ENCODE data around the gene C12orf75. TPM values are rescaled to one million over a fixed set of nuclear protein-coding genes. Genes with fewer than 3 reads are reported as not detected.
A peak's percentile ranks its signal among the peaks of the same experiment; 100 is the strongest.
"Not testable (repeated sequence)": the region's sequence is repeated elsewhere in the genome, so short reads cannot be mapped to it uniquely, and the experiment has no call there.

C12orf75 gene
- polyA plus RNA-seq, 3 donors = 51.2 to 94.3 (median 87.7) TPM

- not testable (repeated sequence) for DNase-seq
These were observed 25.9 kb upstream of the C12orf75 start for GRCh38 chr12:105304626-105305025.

GRCh38 chr12:105307601-105308314 lies 22.7 kb upstream of the C12orf75 start:
- not testable (repeated sequence) for DNase-seq

- not testable (repeated sequence) for DNase-seq
These were observed 21.7 kb upstream of the C12orf75 start for GRCh38 chr12:105308839-105309238.

GRCh38 chr12:105309384-105309783 lies 21.1 kb upstream of the C12orf75 start:
- not testable (repeated sequence) for DNase-seq

DNA sequence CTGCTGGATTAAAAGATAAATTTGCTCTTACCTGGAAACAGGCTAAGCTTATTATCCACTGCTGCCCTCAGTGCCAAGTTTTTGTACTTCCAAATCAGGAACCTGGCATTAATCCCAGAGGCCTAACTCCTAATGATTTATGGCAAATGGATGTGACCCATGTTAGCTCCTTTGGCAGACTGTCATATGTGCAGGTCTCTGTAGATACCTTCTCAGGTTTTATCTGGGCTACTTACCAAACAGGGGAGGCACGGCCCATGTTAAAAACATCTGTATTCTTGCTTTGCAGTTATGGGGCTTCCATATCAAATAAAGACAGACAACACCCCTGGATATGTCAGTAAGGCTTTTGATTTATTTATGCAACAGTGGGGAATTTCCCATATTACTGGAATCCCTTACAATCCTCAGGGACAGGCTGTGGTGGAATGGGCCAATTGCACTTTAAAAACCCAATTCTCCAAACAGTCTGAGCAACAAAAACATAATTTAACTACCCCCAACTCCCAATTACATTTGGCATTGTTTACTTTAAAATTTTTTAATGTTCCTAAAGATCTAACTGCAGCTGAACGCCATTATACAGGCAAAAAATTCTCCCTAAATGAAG lies 19.9 kb upstream of the C12orf75 start:
- DNase-seq = not testable (repeated sequence)

GRCh38 chr12:105311936-105312335 lies 18.6 kb upstream of the C12orf75 start:
- DNase-seq = not testable (repeated sequence)

GRCh38 chr12:105313755-105314154 lies 16.7 kb upstream of the C12orf75 start:
- DNase-seq = not testable (repeated sequence)

GRCh38 chr12:105315130-105315529 lies 15.4 kb upstream of the C12orf75 start:
- DNase-seq = no peak

- no peak for DNase-seq
These were observed 14.8 kb upstream of the C12orf75 start for GRCh38 chr12:105315726-105316125.

DNA sequence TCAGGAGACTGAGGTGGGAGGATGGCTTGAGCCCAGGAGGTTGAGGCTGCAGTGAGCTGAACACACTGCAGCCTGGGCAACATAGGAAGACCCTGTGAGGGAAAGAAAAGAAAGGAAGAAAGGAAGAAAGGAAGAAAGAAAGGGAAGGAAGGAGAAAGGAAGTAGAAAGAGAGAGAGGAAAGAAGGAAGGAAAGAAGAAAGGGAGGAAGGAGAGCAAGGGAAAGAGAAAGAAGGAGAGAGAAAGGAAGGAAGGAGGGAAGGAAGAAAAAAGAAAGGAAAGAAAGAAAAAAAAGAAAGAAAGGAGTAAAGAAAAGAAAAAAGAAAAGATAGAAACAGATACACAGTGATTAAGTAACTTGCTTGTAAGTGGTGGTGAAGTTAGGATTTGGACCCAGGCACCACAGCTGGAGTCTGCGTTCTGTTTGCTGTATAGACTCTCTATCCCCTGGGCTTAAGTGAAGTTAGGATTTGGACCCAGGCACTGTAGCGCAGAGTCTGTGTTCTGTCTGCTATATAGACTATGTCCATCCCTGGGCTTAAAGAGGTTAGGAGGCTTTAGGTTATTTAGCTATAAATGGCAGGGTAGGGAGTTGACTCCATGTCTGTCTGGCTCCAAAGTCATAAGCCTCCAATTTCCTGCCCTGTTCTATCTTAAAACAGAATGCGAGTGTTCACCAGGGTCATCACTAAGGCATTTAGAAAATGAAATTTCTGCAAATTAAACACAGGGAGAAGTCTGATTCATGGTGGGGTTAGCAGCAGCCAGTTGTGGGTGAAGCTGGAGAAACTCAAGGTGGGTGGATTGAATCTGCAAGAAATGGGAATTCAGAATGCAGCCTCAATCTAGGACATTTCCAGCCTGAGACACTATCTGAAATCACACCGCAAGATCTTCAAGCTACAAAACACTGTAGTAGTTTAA lies 13.3 kb upstream of the C12orf75 start:
- no peak for DNase-seq

DNA sequence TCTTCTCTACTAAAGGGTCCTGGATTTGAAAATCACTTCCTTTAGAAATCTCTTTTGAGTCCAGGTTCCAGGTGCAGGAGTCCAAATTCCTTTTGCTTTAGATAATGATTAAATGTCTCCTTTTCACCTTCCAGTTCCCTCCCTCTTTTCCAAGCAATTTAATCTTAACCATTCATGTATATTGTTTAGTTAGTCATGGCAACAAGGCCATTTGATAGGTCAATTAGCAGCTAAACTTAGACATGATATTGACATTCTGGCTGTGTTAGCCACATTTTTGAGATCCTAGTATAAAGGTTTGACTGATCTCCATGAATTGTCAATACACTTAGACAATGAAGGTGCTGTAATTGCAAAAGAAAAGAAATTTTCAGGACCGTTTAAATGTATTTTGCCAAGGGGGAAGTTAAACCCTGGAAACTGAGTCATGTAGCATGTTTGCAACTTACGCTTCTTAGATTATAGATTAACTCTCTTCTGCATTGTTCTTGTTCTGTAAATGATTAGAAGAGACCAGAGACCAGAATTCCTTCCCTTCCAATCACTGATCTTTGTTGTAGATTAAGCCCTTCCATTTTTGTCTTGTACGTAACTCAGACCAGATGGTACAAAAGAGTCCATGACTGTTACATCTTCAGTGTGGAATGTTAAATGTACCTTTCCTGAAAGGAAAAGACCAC lies 12.4 kb upstream of the C12orf75 start:
- peak; percentile 76 for DNase-seq

GRCh38 chr12:105318651-105319483 lies 11.6 kb upstream of the C12orf75 start:
- no peak for DNase-seq

GRCh38 chr12:105319691-105320209 lies 10.7 kb upstream of the C12orf75 start:
- no peak for DNase-seq

DNA sequence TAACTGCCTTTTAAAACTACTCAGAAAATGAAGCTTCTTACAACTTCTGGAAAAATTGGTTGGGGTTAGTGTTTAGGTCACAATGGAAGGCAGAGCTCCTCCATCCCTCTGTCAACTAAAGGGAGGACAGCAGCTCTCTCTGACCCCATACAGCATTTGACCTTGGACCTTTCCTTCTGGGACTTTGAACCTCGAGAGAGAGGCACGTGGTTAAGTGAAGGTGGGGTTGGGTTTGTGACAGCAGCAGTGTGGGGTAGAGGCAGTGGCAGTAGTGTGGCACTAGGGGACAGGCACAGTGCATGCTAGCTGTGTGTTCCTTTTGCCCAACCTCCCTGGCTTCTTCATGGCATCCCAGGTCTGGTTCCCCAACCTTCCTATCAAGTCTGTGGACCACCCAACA lies 9.4 kb upstream of the C12orf75 start:
- DNase-seq = no peak

GRCh38 chr12:105322070-105322469 lies 8.4 kb upstream of the C12orf75 start:
- DNase-seq = no peak

DNA sequence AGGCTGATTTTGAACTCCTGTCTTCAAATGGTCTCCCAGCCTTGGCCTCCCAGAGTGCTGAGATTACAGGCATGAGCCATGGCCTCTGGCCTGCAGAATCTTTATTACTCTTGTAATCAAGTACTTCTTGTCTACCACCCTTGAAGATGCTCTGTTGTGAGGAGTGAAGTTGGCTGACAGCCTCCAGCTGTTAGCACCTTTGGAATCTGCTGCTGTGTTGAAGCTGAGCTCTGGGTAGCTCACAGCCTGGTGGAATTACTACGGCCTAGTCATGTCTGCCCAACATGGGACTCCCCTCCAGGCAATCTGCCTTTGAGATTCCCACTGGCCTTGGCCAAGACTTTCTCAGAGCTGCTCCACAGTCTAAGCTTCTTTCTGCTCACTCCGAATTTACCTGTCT lies 5.8 kb upstream of the C12orf75 start:
- no peak for DNase-seq

DNA sequence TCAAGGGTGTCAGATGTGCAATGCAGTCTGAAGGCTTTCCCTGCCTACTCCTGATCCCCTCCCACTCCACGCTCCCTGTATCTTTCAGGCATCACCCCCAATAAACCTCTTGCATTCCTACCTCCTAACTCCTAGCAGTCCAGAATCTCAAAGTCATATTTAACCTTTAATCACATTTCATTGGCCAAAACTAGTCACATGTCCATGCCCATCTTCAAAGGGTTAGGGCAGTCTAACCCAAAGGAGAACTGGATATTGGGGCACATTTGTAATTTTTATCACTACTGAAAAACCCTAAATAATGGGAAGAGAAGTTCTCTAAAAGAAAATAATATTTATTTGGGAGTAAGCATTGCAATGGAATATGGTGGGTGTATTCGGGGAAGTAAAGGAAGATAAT lies 5.4 kb upstream of the C12orf75 start:
- no peak for DNase-seq

- DNase-seq = no peak
These were observed 587 bp upstream of the C12orf75 start for GRCh38 chr12:105329926-105330282.

DNA sequence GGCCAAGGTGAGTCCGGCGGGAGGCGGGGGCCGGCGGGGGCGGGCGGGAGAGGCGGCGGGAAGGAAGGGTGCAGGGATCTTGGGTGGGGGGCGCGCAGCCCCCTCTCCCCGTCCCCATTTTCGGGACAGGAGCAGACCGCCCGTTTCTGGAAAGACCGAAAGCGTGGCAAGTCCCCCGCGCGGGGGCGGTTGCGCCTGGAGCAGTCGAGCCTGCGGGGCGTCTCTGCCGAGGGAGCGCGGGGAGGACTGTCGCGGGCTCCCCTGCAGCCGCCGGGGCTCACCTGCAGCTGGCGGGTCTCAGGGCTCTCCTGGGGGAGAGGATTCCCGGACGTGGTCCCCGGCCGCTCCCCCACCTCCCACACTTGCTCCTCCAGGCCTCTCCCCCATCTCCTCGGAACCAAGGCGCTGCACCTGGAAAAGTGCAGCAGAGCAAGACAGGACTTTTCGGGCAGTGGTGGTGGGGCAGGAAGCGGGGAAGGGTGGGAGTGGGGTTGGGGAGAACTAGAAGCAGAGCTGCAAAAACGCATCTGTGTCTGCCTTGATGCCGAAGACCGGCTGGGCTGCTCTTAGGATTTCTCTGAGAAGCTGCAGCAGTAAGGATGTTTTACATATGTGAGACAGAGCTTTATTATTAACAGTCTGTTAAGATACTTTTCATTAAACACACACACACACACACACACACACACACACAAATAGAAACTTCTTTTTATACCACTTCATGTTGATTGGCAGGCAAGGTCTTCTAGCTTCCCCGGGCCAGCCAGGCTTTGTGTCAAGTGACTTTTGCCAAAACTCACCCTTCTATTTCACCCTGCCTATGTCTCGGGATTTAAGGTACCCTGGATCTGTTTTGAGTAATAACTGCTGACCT lies 677 bp downstream of the C12orf75 start:
- peak; percentile 30 for DNase-seq

GRCh38 chr12:105331805-105332251 lies 1.3 kb downstream of the C12orf75 start:
- no peak for DNase-seq
